ENCODE results near the gene ASCC3. TPM values are rescaled to one million over a fixed set of nuclear protein-coding genes. Genes with fewer than 3 reads are reported as not detected.
A peak's percentile ranks its signal among the peaks of the same experiment; 100 is the strongest.

The ASCC3 gene
- total RNA-seq, 4 donors from 2014 or later = 25.9 to 40.9 (median 31.3) TPM

- H3K9me3 ChIP-seq = no peaks in the 10 kb centered on the region
- TF ChIP-seq POLR2AphosphoS5 (IDR thresholded peaks at IDR 0.05) (no peak), POLR2A (IDR thresholded peaks at IDR 0.05) (no peak), CTCF (IDR thresholded peaks at IDR 0.05) (no peak)
- peaks cover 27% of the 10 kb centered on the region for H3K4me1 ChIP-seq
Measured at GRCh38 chr6:100883347-100883746, 2.2 kb upstream of the ASCC3 start.

GRCh38 chr6:100881707-100882040 is 545 bp upstream of the ASCC3 start:
- 6% methylated on average over 6 of the region's 6 CpGs for WGBS

More at GRCh38 chr6:100883347-100883746, 2.2 kb upstream of the ASCC3 start:
- no peaks in the 10 kb centered on the region for H3K27me3 ChIP-seq
- WGBS = 98% methylated on average over 3 of the region's 3 CpGs
- DNase-seq (ENCODE audit: low spot score in 2 of 2) = no peak
- H3K4me3 ChIP-seq = no peak overlapping the region
- H3K27ac ChIP-seq = no peak overlapping the region
- no peaks in the 10 kb centered on the region for H3K36me3 ChIP-seq

GRCh38 chr6:100880149-100880852 is 828 bp downstream of the ASCC3 start:
- Histone ChIP-seq H3K36me3 (no peaks in the 10 kb centered on the region), H3K4me1 (peaks cover 27% of the 10 kb centered on the region), H3K27me3 (no peaks in the 10 kb centered on the region), H3K27ac (peak overlapping the region; percentile 88), H3K9me3 (no peaks in the 10 kb centered on the region), H3K4me3 (peak overlapping the region; percentile 71)
- DNase-seq (ENCODE audit: low spot score in 2 of 2) = no peak
- TF ChIP-seq POLR2AphosphoS5 (IDR thresholded peaks at IDR 0.05) = no peak
- TF ChIP-seq EP300 (IDR thresholded peaks at IDR 0.05) = no peak
- TF ChIP-seq POLR2A (IDR thresholded peaks at IDR 0.05) = no peak
- no peak for TF ChIP-seq CTCF (IDR thresholded peaks at IDR 0.05)
- WGBS = 4% methylated on average over 5 of the region's 5 CpGs

More at GRCh38 chr6:100881707-100882040, 545 bp upstream of the ASCC3 start:
- no peak for TF ChIP-seq POLR2AphosphoS5 (IDR thresholded peaks at IDR 0.05)
- Histone ChIP-seq H3K4me1 (peaks cover 27% of the 10 kb centered on the region), H3K27me3 (no peaks in the 10 kb centered on the region), H3K4me3 (peak overlapping the region; percentile 71), H3K36me3 (no peaks in the 10 kb centered on the region), H3K9me3 (no peaks in the 10 kb centered on the region), H3K27ac (peak overlapping the region; percentile 88)
- no peak for DNase-seq (ENCODE audit: low spot score in 2 of 2)

GRCh38 chr6:100879317-100879716 is 1.8 kb downstream of the ASCC3 start:
- no peaks in the 10 kb centered on the region for H3K9me3 ChIP-seq
- peaks cover 27% of the 10 kb centered on the region for H3K4me1 ChIP-seq
- no peak overlapping the region for H3K4me3 ChIP-seq
- TF ChIP-seq POLR2AphosphoS5 (IDR thresholded peaks at IDR 0.05) (no peak), EP300 (IDR thresholded peaks at IDR 0.05) (no peak)
- 97% methylated on average over 2 of the region's 2 CpGs for WGBS
- no peaks in the 10 kb centered on the region for H3K27me3 ChIP-seq
- no peak for DNase-seq (ENCODE audit: low spot score in 2 of 2)
- no peak overlapping the region for H3K27ac ChIP-seq
- no peaks in the 10 kb centered on the region for H3K36me3 ChIP-seq

- Histone ChIP-seq H3K27me3 (no peaks in the 10 kb centered on the region), H3K27ac (no peak overlapping the region), H3K36me3 (no peaks in the 10 kb centered on the region), H3K9me3 (no peaks in the 10 kb centered on the region), H3K4me3 (no peak overlapping the region), H3K4me1 (peaks cover 27% of the 10 kb centered on the region)
- DNase-seq (ENCODE audit: low spot score in 2 of 2) = no peak
- TF ChIP-seq EP300 (IDR thresholded peaks at IDR 0.05) (no peak), CTCF (IDR thresholded peaks at IDR 0.05) (no peak), POLR2AphosphoS5 (IDR thresholded peaks at IDR 0.05) (no peak), POLR2A (IDR thresholded peaks at IDR 0.05) (no peak)
Measured at GRCh38 chr6:100877851-100878250, 3.3 kb downstream of the ASCC3 start.

GRCh38 chr6:100876251-100876650 is 4.9 kb downstream of the ASCC3 start:
- Histone ChIP-seq H3K27me3 (no peaks in the 10 kb centered on the region), H3K27ac (no peak overlapping the region), H3K4me1 (peaks cover 16% of the 10 kb centered on the region), H3K9me3 (no peaks in the 10 kb centered on the region), H3K36me3 (no peaks in the 10 kb centered on the region), H3K4me3 (no peak overlapping the region)
- no peak for DNase-seq (ENCODE audit: low spot score in 2 of 2)
- no peak for TF ChIP-seq POLR2AphosphoS5 (IDR thresholded peaks at IDR 0.05)
- TF ChIP-seq EP300 (IDR thresholded peaks at IDR 0.05) = no peak
- TF ChIP-seq POLR2A (IDR thresholded peaks at IDR 0.05) = no peak
- no peak for TF ChIP-seq CTCF (IDR thresholded peaks at IDR 0.05)
